ENCODE data around the gene STAT5A.
A peak's percentile ranks its signal among the peaks of the same experiment; 100 is the strongest.

- peak; percentile 100 for TF ChIP-seq CTCF (IDR thresholded peaks at IDR 0.05; ENCODE audit: borderline replicate concordance, extremely low read depth, low read length, poor library complexity, severe bottlenecking)
- TF ChIP-seq EZH2 (IDR thresholded peaks at IDR 0.05; ENCODE audit: borderline replicate concordance, low read depth, low read length, severe bottlenecking), result no peak
These were observed 34.3 kb downstream of the STAT5A start for GRCh38 chr17:42322382-42323267.

All from DND-41 (cell line).